ENCODE results near the gene BPIFB4. TPM values are rescaled to one million over a fixed set of nuclear protein-coding genes. Genes with fewer than 3 reads are reported as not detected.

BPIFB4 gene
- total RNA-seq, 1 experiment from 2014 or later = not detected

- TF ChIP-seq CTCF (conservative IDR thresholded peaks at IDR 0.05) = no peak
- TF ChIP-seq EZH2 (IDR thresholded peaks at IDR 0.05; ENCODE audit: low read depth) = no peak
- no peaks in the 10 kb centered on the region for H3K79me2 ChIP-seq (ENCODE audit: low read depth)
- H3K27ac ChIP-seq = no peak overlapping the region
- no peaks in the 10 kb centered on the region for H3K4me1 ChIP-seq (replicated peaks; ENCODE audit: insufficient read depth)
- no peaks in the 10 kb centered on the region for H3F3A ChIP-seq (ENCODE audit: insufficient read depth, low read depth)
- no peaks in the 10 kb centered on the region for H3K36me3 ChIP-seq (ENCODE audit: low read depth)
- ChIA-PET CTCF (no interaction called here), POLR2A (ENCODE audit: unreplicated experiment) (no interaction called here)
- no peak for DNase-seq
- H3K4me2 ChIP-seq = no peak overlapping the region
- H2AFZ ChIP-seq = no peak overlapping the region
- no peaks in the 10 kb centered on the region for H3K9me3 ChIP-seq (ENCODE audit: insufficient read depth, low read depth)
- no peaks in the 10 kb centered on the region for H4K20me1 ChIP-seq (ENCODE audit: insufficient read depth)
- intact Hi-C loops (cut with micrococcal nuclease; ENCODE audit: unreplicated experiment) = no loop called here
- no peak overlapping the region for H3K4me3 ChIP-seq
- BruUV-seq (replicated peaks) = no TSS peak
- peaks cover 11% of the 10 kb centered on the region for H3K27me3 ChIP-seq (ENCODE audit: insufficient read depth, low read depth)
- H3K9me2 ChIP-seq (ENCODE audit: insufficient read depth) = no peaks in the 10 kb centered on the region
Measured at GRCh38 chr20:33124261-33124660, 44.8 kb downstream of the BPIFB4 start.

GRCh38 chr20:33124994-33125393 lies 45.6 kb downstream of the BPIFB4 start:
- Histone ChIP-seq H2AFZ (no peak overlapping the region), H3K79me2 (ENCODE audit: low read depth) (no peaks in the 10 kb centered on the region), H3K4me3 (no peak overlapping the region), H3K4me2 (no peak overlapping the region), H3K27ac (no peak overlapping the region), H4K20me1 (ENCODE audit: insufficient read depth) (no peaks in the 10 kb centered on the region), H3K27me3 (ENCODE audit: insufficient read depth, low read depth) (peaks cover 16% of the 10 kb centered on the region), H3K4me1 (replicated peaks; ENCODE audit: insufficient read depth) (no peaks in the 10 kb centered on the region), H3K9me3 (ENCODE audit: insufficient read depth, low read depth) (no peaks in the 10 kb centered on the region), H3F3A (ENCODE audit: insufficient read depth, low read depth) (no peaks in the 10 kb centered on the region), H3K36me3 (ENCODE audit: low read depth) (no peaks in the 10 kb centered on the region), H3K9me2 (ENCODE audit: insufficient read depth) (no peaks in the 10 kb centered on the region)
- DNase-seq = no peak
- intact Hi-C loops (cut with micrococcal nuclease; ENCODE audit: unreplicated experiment) = no loop called here
- no TSS peak for BruUV-seq (replicated peaks)
- ChIA-PET POLR2A (ENCODE audit: unreplicated experiment) (no interaction called here), CTCF (no interaction called here)
- TF ChIP-seq CTCF (conservative IDR thresholded peaks at IDR 0.05) (no peak), EZH2 (IDR thresholded peaks at IDR 0.05; ENCODE audit: low read depth) (no peak)

GRCh38 chr20:33125983-33126382 lies 46.5 kb downstream of the BPIFB4 start:
- no peaks in the 10 kb centered on the region; the same call in 1 of the 2 replicates for H3F3A ChIP-seq (ENCODE audit: insufficient read depth, low read depth)
- no peak for DNase-seq
- BruUV-seq (replicated peaks) = no TSS peak
- no peaks in the 10 kb centered on the region for H3K9me2 ChIP-seq (ENCODE audit: insufficient read depth)
- no peak overlapping the region for H2AFZ ChIP-seq
- H3K4me2 ChIP-seq = no peak overlapping the region
- peaks cover 16% of the 10 kb centered on the region for H3K27me3 ChIP-seq (ENCODE audit: insufficient read depth, low read depth)
- ChIA-PET CTCF (no interaction called here), POLR2A (ENCODE audit: unreplicated experiment) (no interaction called here)
- no peaks in the 10 kb centered on the region for H3K4me1 ChIP-seq (replicated peaks; ENCODE audit: insufficient read depth)
- intact Hi-C loops (cut with micrococcal nuclease; ENCODE audit: unreplicated experiment) = no loop called here
- H3K27ac ChIP-seq = no peak overlapping the region
- H3K4me3 ChIP-seq = no peak overlapping the region
- no peaks in the 10 kb centered on the region for H3K36me3 ChIP-seq (ENCODE audit: low read depth)
- H4K20me1 ChIP-seq (ENCODE audit: insufficient read depth) = no peaks in the 10 kb centered on the region
- TF ChIP-seq CTCF (conservative IDR thresholded peaks at IDR 0.05) = no peak
- no peak for TF ChIP-seq EZH2 (IDR thresholded peaks at IDR 0.05; ENCODE audit: low read depth)
- H3K79me2 ChIP-seq (ENCODE audit: low read depth) = no peaks in the 10 kb centered on the region
- H3K9me3 ChIP-seq (ENCODE audit: insufficient read depth, low read depth) = no peaks in the 10 kb centered on the region
